H1 (cell line): ENCODE results near the gene TSHB.

ENCODE experiments used
- CTCF ChIP-seq, 3 experiments: IDR thresholded peaks; 1 replicate in 2 of 3; 2 replicates in 1 of 3; pipeline versions ENCODE4 v1.5.1 to v1.6.1; 2011; ENCODE audit warnings: low read length in 3 of 3, mild to moderate bottlenecking in 3 of 3, inconsistent platforms in 2 of 3, low read depth in 1 of 3, moderate library complexity in 1 of 3; ENCODE audit not compliant: insufficient read depth in 1 of 3; ENCODE audit errors: control extremely low read depth in 1 of 3
- EP300 ChIP-seq, 2 experiments: IDR thresholded peaks; 1 replicate in 1 of 2; 2 replicates in 1 of 2; pipeline ENCODE4 v1.6.1; 2011 to 2012; ENCODE audit warnings: low read depth in 2 of 2, low read length in 2 of 2, mild to moderate bottlenecking in 2 of 2, borderline replicate concordance in 1 of 2, inconsistent platforms in 1 of 2, moderate library complexity in 1 of 2
- EZH2 ChIP-seq: fragments of 200-600 bp; sonication (generic); IDR thresholded peaks from 2 replicates; pipeline ENCODE4 v1.7.1; 2012; ENCODE audit warnings: low read depth, mild to moderate bottlenecking, moderate library complexity, low read length, inconsistent platforms; ENCODE audit not compliant: severe bottlenecking
- POLR2A ChIP-seq, 2 experiments: IDR thresholded peaks; 1 replicate in 1 of 2; 2 replicates in 1 of 2; pipeline ENCODE4 v1.6.1; 2011; ENCODE audit warnings: low read depth in 2 of 2, low read length in 2 of 2, mild to moderate bottlenecking in 2 of 2; ENCODE audit errors: control extremely low read depth in 1 of 2
- YY1 ChIP-seq: IDR thresholded peaks from 2 replicates; pipeline ENCODE4 v1.6.1; 2011; ENCODE audit warnings: low read depth, mild to moderate bottlenecking, low read length
- ZNF274 ChIP-seq: IDR thresholded peaks from 2 replicates; pipeline ENCODE4 v1.7.0; 2012; ENCODE audit warnings: low read length, borderline replicate concordance; ENCODE audit errors: extremely low read depth

GRCh38 chr1:115064461-115064860 lies 34.8 kb downstream of the TSHB start:
- TF ChIP-seq POLR2A (IDR thresholded peaks at IDR 0.05; ENCODE audit: control extremely low read depth in 1 of 2, low read depth in 2 of 2, low read length in 2 of 2), result no peak
- no peak for TF ChIP-seq CTCF (IDR thresholded peaks at IDR 0.05; ENCODE audit: control extremely low read depth in 1 of 3, insufficient read depth in 1 of 3, low read depth in 1 of 3, low read length in 3 of 3)
- no peak for TF ChIP-seq EZH2
- TF ChIP-seq YY1, result no peak
- no peak for TF ChIP-seq ZNF274
- no peak for TF ChIP-seq EP300 (IDR thresholded peaks at IDR 0.05; ENCODE audit: borderline replicate concordance in 1 of 2, low read depth in 2 of 2, low read length in 2 of 2)
